ENCODE results near the gene LRMDA.
"Not testable (repeated sequence)": the region's sequence is repeated elsewhere in the genome, so short reads cannot be mapped to it uniquely, and the experiment has no call there.

Gene LRMDA

DNA sequence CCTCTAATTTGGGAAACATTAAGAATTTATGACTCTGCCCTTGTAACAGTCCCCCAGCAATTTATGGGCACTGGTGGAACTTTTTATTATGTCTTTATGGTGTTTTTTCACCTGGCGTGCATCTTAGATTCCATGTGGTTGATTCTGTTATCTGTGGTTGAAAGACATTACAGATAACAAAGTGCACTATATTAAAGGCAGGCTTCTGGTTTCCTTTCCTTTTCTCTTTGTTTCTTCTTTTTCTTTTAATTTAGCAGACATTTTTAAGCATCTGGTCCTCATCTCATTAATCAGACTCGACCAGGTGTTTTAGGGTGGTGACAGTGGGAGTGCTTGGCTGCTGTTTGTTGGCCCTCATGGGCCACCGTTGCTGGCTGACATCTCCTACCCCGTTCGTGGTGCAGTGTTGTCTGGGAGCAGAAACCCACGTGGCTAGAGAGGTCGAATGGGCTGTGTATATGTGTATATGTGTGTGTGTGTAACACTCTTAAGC lies 77.4 kb downstream of the LRMDA start:
- no peak for TF ChIP-seq CTCF (IDR thresholded peaks at IDR 0.05; ENCODE audit: low read depth, low read length)
- DNase-seq (ENCODE audit: extremely low read depth, low read depth), result no peak

- TF ChIP-seq CTCF (IDR thresholded peaks at IDR 0.05; ENCODE audit: low read depth, low read length), result no peak
- no peak for DNase-seq (ENCODE audit: extremely low read depth, low read depth)
Observed at GRCh38 chr10:75509706-75510105, 78.3 kb downstream of the LRMDA start.

GRCh38 chr10:75511011-75511410 lies 79.6 kb downstream of the LRMDA start:
- TF ChIP-seq CTCF (IDR thresholded peaks at IDR 0.05; ENCODE audit: low read depth, low read length), result no peak
- no peak for DNase-seq (ENCODE audit: extremely low read depth, low read depth)

- TF ChIP-seq CTCF (IDR thresholded peaks at IDR 0.05; ENCODE audit: low read depth, low read length), result no peak
- DNase-seq (ENCODE audit: extremely low read depth, low read depth), result no peak
Observed at GRCh38 chr10:75512203-75512933, 80.9 kb downstream of the LRMDA start.

DNA sequence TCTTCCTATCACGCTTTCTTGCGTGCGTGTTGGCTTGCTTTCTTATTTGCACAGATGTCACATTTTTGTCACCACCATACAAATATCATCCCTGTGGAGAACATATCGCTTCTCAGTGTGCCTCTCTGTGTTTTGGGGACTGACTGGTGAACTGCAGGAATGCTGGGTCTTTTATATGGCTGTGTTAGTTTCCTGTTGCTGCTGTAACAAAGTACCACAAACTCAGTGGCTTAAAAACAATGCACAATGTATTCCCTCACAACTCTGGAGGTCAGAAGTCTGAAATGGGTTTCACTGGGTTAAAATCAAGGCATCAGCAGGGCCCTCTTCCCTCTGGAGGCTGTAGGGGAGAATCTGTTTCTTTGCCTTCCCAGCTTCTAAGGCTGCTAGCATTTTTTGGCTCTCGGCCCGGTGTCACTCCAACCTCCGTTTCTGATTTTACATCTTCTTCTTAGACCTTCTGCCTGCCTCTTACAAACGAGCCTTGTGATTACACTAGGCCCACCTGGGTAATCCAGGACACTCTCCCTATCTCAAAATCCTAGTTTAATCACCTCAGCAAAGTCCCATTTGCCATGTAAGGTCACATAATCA lies 82.0 kb downstream of the LRMDA start:
- DNase-seq (ENCODE audit: extremely low read depth, low read depth), result no peak
- TF ChIP-seq CTCF (IDR thresholded peaks at IDR 0.05; ENCODE audit: low read depth, low read length), result no peak

GRCh38 chr10:75514830-75515229 lies 83.4 kb downstream of the LRMDA start:
- DNase-seq (ENCODE audit: extremely low read depth, low read depth), result no peak
- TF ChIP-seq CTCF (IDR thresholded peaks at IDR 0.05; ENCODE audit: low read depth, low read length), result no peak

GRCh38 chr10:75516154-75516553 lies 84.7 kb downstream of the LRMDA start:
- DNase-seq (ENCODE audit: extremely low read depth, low read depth), result not testable (repeated sequence)

- not testable (repeated sequence) for DNase-seq (ENCODE audit: extremely low read depth, low read depth)
Observed at GRCh38 chr10:75519213-75519612, 87.8 kb downstream of the LRMDA start.

- not testable (repeated sequence) for DNase-seq (ENCODE audit: extremely low read depth, low read depth)
Observed at GRCh38 chr10:75521194-75521829, 89.9 kb downstream of the LRMDA start.

Data from AG09319 (cell line).